ENCODE data around the gene ZSCAN16.

The ZSCAN16 gene

GRCh38 chr6:28140616-28141015, 16.2 kb downstream of the ZSCAN16 start:
- TF ChIP-seq CTCF (IDR thresholded peaks at IDR 0.05) = no peak
- Histone ChIP-seq H3K36me3 (peaks cover 0 to 8% (median 6%) of the 10 kb centered on the region in 3 donors), H3K27me3 (no peaks in the 10 kb centered on the region), H3K4me3 (no peak overlapping the region), H3K27ac (peak overlapping the region in 1 of 2 donors; percentile 85), H3K9me3 (no peaks in the 10 kb centered on the region), H3K4me1 (peaks cover 0 to 43% (median 17%) of the 10 kb centered on the region in 4 donors)
- DNase-seq = no peak
- intact Hi-C loops (cut with DNase I; ENCODE audit: low total_unique reads) = loop anchor here (10.0 kb wide), 1 partner anchor 74 kb away; no protein-coding TSS in a partner anchor

DNA sequence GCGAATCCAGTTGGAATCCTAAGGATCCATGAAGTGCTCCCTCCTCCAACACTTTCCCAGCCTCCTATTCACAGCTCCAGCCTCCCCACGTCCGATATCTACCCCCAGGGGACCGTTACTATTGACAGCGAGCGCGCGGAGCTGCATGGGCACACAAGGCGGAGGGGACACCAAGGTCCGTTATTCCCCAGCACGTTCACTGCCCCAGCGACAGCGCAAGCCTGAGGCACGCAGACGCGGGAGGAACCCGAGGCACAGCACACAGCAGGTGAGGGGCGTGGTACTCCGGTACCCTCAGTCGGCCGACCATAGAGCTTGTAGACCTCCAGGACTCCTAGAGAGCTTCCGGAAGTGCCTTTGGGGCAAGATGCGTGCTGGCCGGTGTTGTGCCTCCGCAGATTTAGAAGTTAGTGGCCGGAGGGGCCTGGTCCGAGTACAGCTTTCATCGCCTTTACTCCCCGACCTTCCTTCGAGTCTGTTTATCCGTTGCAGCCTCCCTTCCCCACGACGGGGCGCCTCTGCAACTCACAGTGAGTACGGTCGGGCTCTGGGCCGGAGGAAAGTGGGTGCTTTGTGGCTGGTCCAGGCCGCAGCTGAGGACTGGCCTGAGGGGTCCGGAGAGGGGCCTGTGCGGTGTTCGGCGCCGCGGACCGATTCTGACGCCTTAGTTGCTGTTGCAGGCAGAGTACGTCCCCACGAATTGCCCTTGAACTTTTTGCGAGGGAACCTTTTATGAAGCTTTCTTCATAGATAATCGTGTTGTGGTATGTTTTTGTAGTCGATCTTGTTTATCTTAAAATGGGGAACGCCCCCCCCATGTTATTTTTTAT, 17.3 kb downstream of the ZSCAN16 start, which contains the start of gene ZKSCAN8:
Gene ZKSCAN8 (plus strand): TSS at position 384 of the 830 bp plus-strand sequence. CDS start 6,525 bp downstream, outside the sequence.
- Histone ChIP-seq H3K9me3 (no peaks in the 10 kb centered on the region), H3K36me3 (peaks cover 0 to 14% (median 6%) of the 10 kb centered on the region in 3 donors), H3K4me1 (peaks cover 0 to 39% (median 14%) of the 10 kb centered on the region in 4 donors), H3K27me3 (no peaks in the 10 kb centered on the region), H3K4me3 (peak within 1 kb of the TSS; percentile 84), H3K27ac (peak within 1 kb of the TSS; percentile 85 to 88)
- peak; percentile 76 to 88 for DNase-seq
- TF ChIP-seq CTCF (IDR thresholded peaks at IDR 0.05) = peak in 1 of 2 experiments; percentile 8
- intact Hi-C loops (cut with DNase I; ENCODE audit: low total_unique reads) = loop anchor here (10.0 kb wide), 1 partner anchor 73 kb away; no protein-coding TSS in a partner anchor

DNA sequence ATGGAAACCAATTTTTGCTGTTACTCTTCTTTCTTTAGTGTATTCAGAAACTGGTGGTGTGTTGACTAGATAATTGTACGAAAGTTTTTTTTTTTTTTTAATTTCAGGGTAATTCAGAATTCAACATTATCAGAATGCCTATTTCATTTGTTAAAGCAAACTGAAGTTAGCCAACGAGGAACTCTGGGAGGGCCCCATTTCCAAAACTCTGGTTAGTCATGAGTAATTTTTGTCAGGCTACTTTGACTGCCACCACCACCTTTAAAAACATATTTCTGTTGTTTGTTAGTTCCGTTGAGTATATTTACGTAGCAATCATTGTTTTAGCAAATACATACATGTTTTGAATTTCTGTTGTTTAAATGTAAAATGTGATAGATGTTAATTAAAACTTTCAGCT, 18.0 kb downstream of the ZSCAN16 start:
- intact Hi-C loops (cut with DNase I; ENCODE audit: low total_unique reads) = loop anchor here (10.0 kb wide), 1 partner anchor 72 kb away; no protein-coding TSS in a partner anchor
- Histone ChIP-seq H3K27ac (peak overlapping the region; percentile 85 to 88), H3K36me3 (peaks cover 0 to 14% (median 6%) of the 10 kb centered on the region in 3 donors), H3K9me3 (no peaks in the 10 kb centered on the region), H3K27me3 (no peaks in the 10 kb centered on the region), H3K4me3 (peak overlapping the region; percentile 84), H3K4me1 (peaks cover 0 to 39% (median 14%) of the 10 kb centered on the region in 4 donors)
- no peak for TF ChIP-seq CTCF (IDR thresholded peaks at IDR 0.05)
- no peak for DNase-seq

DNA sequence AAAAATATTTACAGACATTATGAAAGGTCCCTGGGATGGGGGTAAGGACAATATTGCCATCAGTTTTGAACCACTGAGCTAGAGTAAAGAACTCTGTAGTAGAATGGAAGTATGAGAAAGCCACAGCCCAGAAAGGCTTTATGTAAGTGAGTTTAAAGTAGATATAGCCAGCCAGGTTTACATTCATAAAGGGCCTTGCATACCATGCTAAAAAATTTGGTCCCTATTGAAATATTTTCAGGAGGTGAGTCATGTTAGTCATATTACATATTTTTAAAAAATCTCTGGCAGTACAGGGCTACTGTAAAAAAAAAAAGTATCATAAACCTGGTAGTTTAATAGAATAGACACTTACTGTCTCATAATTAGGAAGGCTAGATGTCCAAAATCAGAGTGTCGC, 20.8 kb downstream of the ZSCAN16 start:
- Histone ChIP-seq H3K27me3 (no peaks in the 10 kb centered on the region), H3K4me1 (peaks cover 0 to 31% (median 11%) of the 10 kb centered on the region in 4 donors), H3K4me3 (no peak overlapping the region), H3K36me3 (peaks cover 23 to 40% (median 34%) of the 10 kb centered on the region in 3 donors), H3K9me3 (no peaks in the 10 kb centered on the region), H3K27ac (no peak overlapping the region)
- DNase-seq = no peak
- intact Hi-C loops (cut with DNase I; ENCODE audit: low total_unique reads) = loop anchor here (10.0 kb wide), 1 partner anchor 70 kb away; no protein-coding TSS in a partner anchor
- no peak for TF ChIP-seq CTCF (IDR thresholded peaks at IDR 0.05)

- no peaks in the 10 kb centered on the region for H3K4me1 ChIP-seq
- intact Hi-C loops (cut with DNase I; ENCODE audit: low total_unique reads) = no loop called here
- no peak for TF ChIP-seq CTCF (IDR thresholded peaks at IDR 0.05)
- no peak overlapping the region for H3K27ac ChIP-seq
- H3K9me3 ChIP-seq = no peaks in the 10 kb centered on the region
- no peak for DNase-seq
- no peaks in the 10 kb centered on the region for H3K27me3 ChIP-seq
- H3K36me3 ChIP-seq = peaks cover 84 to 100% (median 96%) of the 10 kb centered on the region in 3 donors
- no peak overlapping the region for H3K4me3 ChIP-seq
Measured at GRCh38 chr6:28152531-28152930, 28.1 kb downstream of the ZSCAN16 start.

Measured in tibial artery (tissue), 4 donors.